ENCODE data around the gene ROBO1.
"Not testable (repeated sequence)": the region's sequence is repeated elsewhere in the genome, so short reads cannot be mapped to it uniquely, and the experiment has no call there.

Gene ROBO1

DNA sequence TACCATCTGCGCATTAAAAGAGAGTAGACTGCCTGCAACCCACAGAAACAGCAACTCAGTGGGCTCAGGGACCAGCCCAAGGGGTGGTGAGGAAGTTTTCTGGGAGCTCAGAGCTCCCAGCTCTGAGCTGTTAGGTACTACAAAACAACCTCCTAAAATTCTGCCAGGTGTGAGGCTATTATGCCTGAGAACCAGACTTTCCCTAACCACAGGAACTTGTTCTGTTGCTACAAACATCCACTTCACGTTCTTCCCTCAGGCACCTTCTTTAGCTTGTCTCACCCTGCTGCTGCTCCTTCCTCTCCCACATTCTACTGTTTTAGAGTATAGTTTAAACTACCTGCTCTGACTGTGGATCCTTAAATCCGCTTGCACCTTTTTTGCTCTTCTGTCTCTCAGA lies 399.4 kb downstream of the ROBO1 start:
- DNase-seq: no peak

DNA sequence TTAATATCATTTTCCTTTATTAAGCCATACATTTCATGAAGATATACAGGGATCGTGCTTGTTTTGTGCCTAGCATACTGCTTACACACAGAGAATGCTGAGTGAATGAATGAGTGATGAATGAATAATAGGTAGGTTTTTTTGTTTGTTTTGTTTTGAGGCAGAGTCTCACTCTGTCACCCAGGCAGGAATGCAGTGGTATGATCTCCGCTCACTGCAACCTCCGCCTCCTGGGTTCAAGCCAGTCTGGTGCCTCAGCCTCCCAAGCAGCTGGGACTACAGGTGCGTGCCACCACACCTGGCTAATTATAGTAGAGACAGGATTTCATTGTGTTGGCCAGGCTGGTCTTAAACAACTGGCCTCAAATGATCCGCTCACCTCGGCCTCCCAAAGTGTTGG lies 400.0 kb downstream of the ROBO1 start:
- no peak for DNase-seq

DNA sequence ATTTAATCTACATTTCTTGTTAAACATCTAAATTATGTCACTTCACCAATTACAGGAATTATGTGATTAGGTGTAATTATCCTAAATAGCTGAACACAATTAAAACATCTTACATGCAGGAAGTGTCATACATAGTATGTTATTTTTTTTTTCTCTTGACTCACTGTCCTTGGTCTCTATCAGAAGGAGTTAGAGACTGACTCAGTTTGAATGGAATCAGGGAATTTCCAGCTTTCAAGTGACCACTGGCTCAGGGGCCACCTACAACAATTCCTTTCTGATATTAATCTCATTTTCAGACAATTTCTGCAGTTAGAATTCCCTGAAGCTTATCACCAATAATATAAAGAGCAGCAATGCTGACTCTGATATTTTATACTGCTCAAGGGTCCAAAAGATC lies 400.7 kb downstream of the ROBO1 start:
- DNase-seq: peak; percentile 65

DNA sequence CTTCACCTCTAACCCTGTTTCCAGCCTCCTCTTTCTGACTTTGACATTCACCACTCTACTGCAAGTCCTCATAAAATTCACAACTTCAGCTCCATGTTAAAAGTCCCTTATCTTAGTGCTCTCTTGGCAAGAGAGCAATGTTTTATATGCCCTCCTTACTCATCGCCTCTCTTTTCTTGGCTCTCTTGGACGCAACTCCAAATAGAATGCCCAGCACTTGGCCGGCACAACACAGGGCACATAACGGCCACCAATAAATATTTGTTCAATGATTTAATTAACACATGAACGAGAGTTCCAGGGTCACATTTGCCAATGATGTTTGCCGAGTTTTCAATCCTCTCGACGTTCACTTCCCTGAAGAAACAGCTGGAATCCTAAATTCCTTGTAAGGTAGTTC lies 401.4 kb downstream of the ROBO1 start:
- no peak for DNase-seq

DNA sequence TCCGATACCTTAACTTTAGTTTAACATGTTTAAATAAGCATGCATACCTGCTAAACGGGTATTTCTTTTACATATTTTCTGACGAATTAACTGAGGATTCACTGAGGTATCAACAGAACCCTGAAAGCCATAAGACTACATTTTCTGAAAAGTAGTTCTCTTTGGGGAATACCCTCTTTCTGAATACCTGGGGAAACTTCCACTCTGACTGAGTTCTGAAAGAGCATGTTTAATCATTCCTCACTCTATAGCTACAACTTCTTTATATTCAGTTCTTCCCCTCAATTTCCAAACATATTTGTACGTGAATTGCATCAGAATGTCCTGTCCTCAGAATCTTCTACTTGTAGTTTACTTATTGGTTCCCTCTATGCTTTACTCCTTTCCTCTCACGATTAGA lies 403.0 kb downstream of the ROBO1 start:
- DNase-seq: no peak

DNA sequence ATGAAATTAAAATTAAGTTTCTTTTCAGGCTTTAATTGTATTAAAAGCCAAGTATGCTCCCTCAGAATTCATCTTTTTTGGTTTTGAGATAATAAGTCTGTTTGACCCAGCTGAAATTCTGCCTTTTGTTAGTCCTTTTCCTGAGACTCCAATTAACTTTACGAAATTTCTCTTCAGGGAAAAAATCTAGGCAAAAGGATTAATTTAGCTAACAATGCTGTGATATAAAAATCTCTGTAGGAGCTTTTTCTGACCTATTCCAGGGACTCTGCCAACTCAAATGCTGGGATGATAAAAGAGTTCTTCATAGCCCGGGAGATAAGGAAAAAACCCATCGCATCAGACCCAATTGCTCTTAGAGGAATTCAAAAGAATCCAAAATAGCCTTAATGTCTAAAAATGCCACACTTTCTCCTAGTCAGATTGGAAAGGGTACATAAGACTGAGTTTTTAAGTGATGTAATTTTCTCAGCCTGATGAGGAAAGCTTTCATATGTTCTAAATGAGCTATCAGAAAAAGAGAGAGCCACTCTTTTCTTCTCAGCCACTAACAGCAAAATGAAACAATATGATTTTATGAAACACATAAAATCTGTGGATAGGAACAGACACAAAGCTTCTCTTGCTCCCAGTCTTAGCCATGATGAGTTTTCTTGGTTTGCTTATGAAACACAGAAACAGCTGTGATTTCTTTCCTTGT lies 405.1 kb downstream of the ROBO1 start:
- no peak for DNase-seq

DNA sequence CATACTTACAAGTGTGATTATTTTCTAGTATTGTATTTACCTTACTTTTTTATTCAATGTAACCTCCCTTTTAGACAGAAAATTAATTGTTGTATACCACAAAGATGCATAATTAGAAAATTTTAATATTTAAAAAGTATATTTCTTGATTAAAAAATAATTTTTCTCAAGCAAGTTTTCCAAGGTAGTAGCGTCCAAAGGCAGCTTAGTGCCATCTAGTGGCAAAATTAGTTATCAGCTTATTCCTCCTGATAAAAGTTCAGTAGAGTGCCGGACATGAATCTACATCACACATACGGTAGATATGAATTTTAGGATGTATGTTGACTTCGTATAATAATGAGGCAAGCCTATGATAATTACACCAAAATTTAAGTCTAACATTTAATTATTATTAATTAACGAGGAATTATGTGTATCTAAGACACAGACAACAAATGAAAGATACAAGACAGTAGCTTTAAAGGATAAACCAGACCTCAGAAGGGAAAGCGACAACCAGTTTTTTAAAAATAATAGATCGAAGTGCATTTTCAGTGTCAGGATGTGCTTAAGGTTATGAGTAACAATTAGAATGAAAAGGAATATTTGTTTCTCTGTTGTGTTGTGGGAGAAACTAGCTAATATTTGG lies 405.9 kb downstream of the ROBO1 start:
- DNase-seq: peak; percentile 38

DNA sequence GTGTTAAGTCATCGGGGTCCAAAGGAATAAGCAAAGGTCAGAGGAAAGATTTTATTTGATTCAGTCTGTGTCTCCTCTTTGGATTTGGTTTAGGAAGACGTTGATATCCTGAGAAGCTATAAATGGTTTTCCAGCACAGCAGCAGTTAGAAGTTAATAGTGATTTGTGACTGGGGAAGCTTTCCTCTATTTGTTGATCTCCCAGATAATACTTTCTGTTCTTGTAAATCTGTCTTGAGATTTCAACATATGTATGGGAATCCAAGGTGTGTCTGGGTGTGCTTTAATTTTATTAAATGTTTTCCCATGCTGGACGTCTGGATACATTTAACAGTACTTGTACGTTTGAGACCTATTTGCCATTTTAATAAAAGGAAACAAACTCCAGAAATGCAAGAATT lies 409.5 kb downstream of the ROBO1 start:
- no peak for DNase-seq

DNA sequence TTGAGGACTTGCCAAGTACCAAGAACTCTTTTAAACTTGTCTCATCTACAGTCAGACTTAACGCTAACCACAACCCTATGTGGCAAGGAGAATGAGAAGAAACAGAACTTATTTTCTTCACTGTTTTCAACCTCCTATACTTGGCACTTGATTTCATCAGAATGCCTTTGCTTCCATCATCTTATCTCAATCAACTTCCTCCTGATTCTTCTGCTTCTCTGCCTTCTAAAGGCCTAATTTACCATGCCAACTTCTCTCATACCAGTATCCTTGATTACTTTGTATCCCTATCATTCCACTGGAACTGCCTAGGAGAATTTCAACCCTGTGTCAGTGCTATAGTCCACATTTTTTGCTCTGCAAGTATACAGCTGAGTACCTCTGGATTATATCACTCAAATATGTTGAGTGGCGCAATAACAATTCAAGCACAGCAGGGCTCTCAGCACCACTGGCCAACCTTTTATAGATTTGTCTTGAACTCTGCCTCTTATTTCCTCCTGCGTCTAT lies 413.6 kb downstream of the ROBO1 start:
- no peak for DNase-seq

DNA sequence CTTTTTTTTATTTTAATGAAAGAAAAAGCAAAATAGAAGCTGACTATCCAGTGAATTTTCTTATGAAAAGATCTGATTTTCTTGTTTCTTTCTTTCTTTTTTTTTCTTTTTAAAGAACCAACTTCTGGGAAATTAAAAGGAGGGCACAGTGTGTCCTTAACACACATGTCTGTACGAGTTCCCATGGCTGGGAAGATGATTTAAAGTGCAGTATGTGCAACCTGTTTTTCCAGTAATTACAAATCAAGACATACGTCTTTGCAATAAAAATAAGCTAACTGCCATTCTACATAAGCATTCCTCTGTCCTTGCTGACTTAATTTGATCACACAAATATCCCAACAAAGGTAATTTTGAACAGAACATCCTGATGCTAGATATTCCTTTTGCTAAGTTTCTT lies 416.1 kb downstream of the ROBO1 start:
- no peak for DNase-seq

DNA sequence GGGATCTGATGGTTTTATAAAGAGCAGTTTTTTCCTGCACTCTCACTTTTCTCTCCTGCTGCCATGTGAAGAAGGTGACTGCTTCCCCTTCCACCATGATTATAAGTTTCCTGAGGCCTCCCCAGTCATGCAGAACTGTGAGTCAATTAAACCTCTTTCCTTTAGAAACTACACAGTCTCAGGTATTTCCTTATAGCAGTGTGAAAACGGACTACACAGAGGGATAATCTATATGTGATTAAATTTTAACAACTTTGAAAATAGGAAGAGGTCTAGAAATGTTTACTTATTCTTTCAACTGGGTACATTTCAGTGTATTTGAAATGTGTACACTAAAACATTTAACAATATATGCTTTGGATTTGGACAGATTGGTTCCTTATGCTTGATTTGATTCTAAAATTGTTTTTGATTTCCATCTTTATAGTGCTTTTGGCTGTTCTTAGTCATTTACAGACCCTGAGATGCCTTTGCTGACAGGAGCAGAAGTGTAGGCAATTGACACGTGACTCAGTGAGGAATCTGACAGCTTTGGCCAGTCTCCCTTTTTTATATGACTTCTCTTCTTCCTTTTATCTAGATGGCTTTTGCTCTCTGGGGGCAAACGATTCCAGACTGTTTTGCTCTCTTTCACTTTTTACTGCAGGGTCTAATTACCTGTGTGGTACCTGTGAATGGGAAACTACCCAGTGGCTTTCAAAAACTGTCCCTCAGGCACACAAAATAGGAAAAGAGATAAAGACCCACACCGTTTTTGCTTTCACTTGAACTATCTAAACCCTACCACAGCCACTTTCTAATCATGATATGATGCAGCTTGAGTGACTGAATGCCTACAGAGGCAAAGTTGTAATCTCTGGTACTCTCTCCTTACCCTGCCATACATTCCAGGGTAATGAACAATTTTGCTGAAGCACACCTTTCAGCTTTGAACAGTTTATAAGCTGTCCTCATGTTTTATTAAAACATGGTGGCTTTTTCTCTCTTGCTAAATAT lies 422.6 kb downstream of the ROBO1 start:
- no peak for DNase-seq

DNA sequence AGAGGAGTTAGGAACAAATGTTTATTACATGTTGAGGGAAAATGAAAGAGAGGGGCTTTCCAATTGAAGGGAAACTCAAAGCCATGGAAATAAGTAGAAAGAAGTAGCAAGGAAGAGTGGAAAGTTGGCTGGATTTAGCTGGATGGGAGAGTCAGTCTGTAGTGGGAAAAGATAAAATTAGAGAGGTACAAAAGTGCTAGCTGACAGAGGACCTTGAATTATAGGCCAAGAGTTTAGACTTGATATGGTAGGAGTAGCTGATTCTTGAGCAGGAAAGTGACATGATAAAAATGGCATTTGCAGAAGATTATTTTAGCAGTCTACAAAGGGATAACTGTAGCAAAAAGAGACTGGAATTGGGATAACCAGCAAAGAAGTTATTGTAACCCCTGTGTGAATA lies 425.8 kb downstream of the ROBO1 start:
- DNase-seq: no peak

DNA sequence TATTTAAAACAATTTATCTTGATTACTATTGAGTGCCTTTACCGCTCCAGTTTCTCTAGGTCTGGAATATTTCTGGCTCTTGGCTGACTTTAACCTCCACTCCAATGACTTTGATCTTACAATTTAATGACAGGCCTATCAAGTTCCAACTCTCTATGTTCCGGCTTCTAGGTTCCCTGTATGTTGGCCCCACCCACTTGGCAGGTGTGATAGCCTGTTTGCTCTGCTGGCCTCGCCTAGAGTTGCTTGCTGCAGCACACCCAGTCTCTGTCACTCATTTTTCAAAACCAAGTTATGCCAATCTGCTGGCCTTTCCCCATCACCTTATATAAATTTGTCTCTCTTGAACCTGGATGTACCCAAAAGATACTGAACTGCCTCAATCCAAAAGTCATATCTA lies 428.0 kb downstream of the ROBO1 start:
- DNase-seq: no peak

DNA sequence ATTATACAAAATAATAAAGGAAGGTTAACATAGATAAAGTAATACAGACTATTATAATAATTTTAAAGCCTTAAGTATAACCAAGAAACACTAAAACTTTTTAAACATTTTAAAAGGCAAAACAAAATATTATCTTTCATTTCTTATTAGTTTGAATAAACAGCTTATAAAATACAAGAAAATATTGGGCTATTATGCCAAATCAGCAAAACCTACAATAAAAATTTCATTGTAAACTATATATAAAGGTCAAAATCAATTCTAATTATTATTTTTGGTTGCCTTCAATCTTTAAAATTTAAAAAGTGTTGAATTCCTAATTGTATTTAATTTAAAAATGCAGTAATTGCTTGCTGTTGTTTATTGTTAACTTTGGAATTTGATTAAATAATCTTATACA lies 430.0 kb downstream of the ROBO1 start:
- DNase-seq: no peak

DNA sequence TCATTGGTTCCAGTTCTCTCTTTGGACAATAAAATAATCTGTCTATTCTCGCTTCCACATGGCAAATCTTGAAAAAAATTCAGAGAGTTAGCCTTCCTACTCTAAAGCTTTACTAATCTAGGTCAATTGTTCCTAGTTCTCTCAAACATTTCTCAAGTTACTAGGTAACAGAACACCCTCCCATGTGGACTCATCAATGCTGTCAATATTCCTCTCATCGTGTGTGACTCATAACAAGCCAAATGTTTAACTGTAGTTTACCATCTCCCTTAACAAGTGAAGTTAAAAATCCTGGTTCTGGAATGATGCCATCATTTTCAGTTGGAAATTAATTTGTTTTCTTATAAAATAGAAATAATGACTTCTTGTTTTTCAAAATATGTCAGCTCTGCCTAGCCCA lies 438.6 kb downstream of the ROBO1 start:
- peak; percentile 45 for DNase-seq

DNA sequence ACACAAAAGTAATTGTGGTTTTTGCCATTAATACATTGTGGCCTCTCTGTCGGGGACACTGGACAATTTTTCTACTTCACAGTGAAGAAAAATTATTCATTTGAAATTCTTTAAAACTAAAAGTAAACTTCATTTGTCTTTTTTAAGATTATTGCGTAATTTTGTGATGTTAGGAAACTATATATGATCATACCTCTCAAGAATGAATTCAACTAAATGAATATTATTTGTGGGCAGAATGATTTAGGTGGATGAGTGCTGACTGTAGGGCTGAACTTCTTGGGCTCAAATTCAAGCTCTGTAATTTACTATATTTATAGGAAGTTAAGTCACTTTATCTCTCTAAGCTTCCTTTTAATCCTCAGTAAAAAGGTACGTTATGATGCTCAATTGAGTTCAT lies 441.2 kb downstream of the ROBO1 start:
- DNase-seq: peak; percentile 40

DNA sequence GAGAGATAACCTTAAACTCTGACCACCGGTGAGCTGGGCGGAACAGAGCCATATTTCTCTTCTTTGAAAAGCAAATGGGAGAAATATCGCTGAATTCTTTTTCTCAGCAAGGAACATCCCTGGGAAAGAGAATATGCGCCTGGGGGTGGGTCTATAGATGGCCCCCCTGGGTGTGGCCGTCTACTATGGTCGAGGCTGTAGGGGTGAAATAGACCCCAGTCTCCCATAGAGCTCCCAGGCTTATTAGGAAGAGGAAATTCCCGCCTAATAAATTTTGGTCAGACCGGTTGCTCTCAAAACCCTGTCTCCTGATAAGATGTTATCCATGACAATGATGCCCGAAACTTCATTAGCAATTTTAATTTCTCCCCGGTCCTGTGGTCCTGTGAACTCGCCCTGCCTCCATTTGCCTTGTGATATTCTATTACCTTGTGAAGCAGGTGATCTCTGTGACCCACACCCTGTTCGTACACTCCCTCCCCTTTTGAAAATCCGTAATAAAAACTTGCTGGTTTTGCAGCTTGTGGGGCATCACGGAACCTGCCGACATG lies 441.9 kb downstream of the ROBO1 start:
- not testable (repeated sequence) for DNase-seq

DNA sequence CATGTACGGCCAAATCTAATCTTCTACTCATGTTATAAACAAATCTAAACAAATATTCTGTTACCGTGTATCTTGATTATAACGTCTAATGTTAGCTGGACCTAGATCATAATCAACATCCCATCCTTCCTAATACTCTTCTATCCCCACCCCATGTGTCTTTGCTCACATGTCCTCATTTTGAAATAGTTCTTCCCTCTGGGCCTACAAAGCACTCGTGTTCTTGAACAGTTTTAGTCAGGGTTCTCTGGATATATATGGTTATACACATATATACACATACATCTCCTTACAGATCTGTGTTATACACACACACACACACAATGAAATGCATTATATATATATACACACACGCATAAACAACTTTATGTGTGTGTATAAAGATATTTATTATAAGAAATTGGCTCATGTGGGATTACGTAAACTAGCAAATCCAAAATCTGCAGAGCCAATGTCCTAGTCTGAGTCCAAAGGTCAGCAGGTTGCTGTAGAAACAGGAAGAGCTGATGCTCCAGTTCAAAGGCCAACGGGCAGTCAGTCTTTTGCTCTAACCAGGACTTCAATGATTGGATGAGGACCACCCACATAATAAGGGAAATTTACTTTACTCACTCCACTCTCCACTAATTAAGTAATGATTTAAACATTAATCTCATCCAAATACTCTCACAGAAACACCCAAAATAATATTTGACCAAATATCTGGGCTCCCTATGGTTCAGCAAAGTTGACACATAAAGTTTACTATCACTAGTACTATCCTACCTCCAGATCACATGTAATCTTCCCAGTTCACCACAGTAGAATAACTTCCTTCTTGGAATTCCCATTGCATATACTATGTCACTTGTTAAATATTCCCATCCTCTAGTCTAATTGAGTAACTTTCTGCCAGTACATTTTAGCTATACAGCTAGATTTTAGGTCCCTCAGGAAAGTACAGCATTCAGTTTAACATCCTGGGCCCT lies 450.0 kb downstream of the ROBO1 start:
- DNase-seq: no peak

DNA sequence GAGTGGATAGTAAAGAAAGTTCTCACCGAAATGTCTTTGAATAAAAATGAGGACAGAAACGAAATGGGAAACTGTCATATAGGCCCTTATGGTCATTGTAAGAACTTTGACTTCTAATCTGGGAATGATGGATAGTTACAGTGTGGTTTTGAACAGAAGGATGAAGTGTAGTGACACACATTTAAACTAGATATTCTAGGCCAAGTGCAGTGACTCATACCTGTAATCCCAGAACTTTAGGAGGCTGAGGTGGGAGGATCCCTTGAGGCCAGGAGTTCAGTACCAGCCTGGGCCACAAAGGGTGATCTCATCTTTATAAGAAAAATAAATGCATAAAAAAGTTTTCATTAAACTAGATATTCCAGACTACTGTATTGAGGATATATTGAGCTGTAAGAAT lies 452.8 kb downstream of the ROBO1 start:
- DNase-seq: no peak

DNA sequence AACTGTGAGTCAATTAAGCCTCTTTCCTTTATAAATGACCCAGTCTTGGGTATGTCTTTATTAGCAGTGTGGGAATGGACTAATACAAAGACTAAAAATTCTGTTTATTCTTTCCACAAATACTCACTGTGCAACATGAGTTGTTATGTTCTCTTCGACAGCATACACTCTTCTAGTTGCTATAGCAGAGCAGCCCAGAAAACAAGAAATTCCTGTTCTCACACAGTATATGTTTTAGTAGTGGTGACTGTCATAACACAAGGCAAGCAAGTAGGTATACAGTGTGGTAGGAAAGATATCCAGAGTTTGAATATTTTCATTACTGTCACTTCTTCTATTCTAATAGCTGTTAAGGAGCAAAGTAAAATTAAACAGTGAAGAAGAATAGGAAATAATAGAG lies 453.3 kb downstream of the ROBO1 start:
- DNase-seq: no peak

DNA sequence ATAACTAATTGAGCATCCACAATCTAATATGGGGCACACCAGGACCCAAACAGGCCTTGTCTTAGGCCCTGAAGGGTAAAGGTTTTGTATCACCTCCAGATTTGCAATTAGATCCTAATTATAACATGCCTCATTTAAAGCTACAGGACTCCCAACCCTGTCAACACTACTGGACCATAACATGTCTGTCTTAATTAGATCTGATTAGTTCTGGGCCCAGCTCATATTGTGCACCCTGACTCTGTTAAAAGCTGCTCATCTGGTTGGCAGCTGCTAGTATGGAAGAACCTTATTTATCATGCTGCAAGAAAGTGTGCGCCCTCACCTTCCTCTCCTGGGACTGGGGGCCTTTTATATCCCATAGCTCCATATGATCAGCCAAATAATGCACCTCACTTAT lies 457.8 kb downstream of the ROBO1 start:
- no peak for DNase-seq
